ENCODE data around the gene TLR9.
A peak's percentile ranks its signal among the peaks of the same experiment; 100 is the strongest.

TLR9 gene

GRCh38 chr3:52256622-52257021, 31.2 kb upstream of the TLR9 start:
- no peaks in the 10 kb centered on the region for H3K9me3 ChIP-seq (ENCODE audit: low read length)
- H3K27ac ChIP-seq (ENCODE audit: low read depth, low read length) = no peak overlapping the region
- no peak overlapping the region for H3K4me3 ChIP-seq (ENCODE audit: low read depth in 1 of 2, low read length in 2 of 2)
- H3K36me3 ChIP-seq (ENCODE audit: insufficient read depth, low read length) = peaks cover 79% of the 10 kb centered on the region
- H3K4me1 ChIP-seq (ENCODE audit: insufficient read depth, low read length) = peaks cover 13% of the 10 kb centered on the region
- H3K9ac ChIP-seq (ENCODE audit: low read length) = no peak overlapping the region
- H3K27me3 ChIP-seq (ENCODE audit: control insufficient read depth in 1 of 2, insufficient read depth in 2 of 2, low read length in 2 of 2) = no peaks in the 10 kb centered on the region

DNA sequence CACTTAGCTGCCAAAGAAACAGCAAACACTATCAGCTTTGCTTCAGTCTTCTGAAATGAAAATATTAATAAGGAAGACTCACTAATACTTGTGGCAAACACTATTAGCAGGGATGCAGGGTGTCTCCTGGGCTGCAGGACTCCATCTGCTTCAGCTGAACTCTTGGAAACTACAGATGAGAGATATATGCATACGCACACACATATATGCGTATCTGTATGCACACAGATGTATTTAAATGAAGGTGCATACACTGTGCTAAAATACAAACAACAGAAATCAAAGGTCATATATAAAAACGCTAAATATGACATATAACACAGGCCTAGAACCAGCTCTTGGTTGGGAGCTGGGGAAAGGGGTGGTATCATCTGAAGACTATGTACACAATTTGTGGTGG, 30.7 kb upstream of the TLR9 start:
- H3K36me3 ChIP-seq (ENCODE audit: insufficient read depth, low read length) = peaks cover 80% of the 10 kb centered on the region

GRCh38 chr3:52254608-52255007, 29.2 kb upstream of the TLR9 start:
- no peaks in the 10 kb centered on the region for H3K9me3 ChIP-seq (ENCODE audit: low read length)
- H3K4me1 ChIP-seq (ENCODE audit: insufficient read depth, low read length) = peaks cover 13% of the 10 kb centered on the region
- H3K27me3 ChIP-seq (ENCODE audit: control insufficient read depth in 1 of 2, insufficient read depth in 2 of 2, low read length in 2 of 2) = no peaks in the 10 kb centered on the region
- H3K4me3 ChIP-seq (ENCODE audit: low read depth in 1 of 2, low read length in 2 of 2) = no peak overlapping the region
- H3K27ac ChIP-seq (ENCODE audit: low read depth, low read length) = no peak overlapping the region
- H3K36me3 ChIP-seq (ENCODE audit: insufficient read depth, low read length) = peaks cover 72% of the 10 kb centered on the region
- no peak overlapping the region for H3K9ac ChIP-seq (ENCODE audit: low read length)

More for the DNA sequence above, 30.7 kb upstream of the TLR9 start:
- Histone ChIP-seq H3K9ac (ENCODE audit: low read length) (no peak overlapping the region), H3K27ac (ENCODE audit: low read depth, low read length) (no peak overlapping the region), H3K9me3 (ENCODE audit: low read length) (no peaks in the 10 kb centered on the region), H3K4me3 (ENCODE audit: low read depth in 1 of 2, low read length in 2 of 2) (no peak overlapping the region), H3K27me3 (ENCODE audit: control insufficient read depth in 1 of 2, insufficient read depth in 2 of 2, low read length in 2 of 2) (no peaks in the 10 kb centered on the region), H3K4me1 (ENCODE audit: insufficient read depth, low read length) (peaks cover 13% of the 10 kb centered on the region)

GRCh38 chr3:52253314-52254304, 28.2 kb upstream of the TLR9 start:
- Histone ChIP-seq H3K4me3 (ENCODE audit: low read depth in 1 of 2, low read length in 2 of 2) (no peak overlapping the region), H3K9ac (ENCODE audit: low read length) (no peak overlapping the region)

GRCh38 chr3:52250122-52250521, 24.7 kb upstream of the TLR9 start:
- no peak overlapping the region for H3K9ac ChIP-seq (ENCODE audit: low read length)
- H3K4me1 ChIP-seq (ENCODE audit: insufficient read depth, low read length) = peaks cover 25% of the 10 kb centered on the region
- no peak overlapping the region for H3K27ac ChIP-seq (ENCODE audit: low read depth, low read length)

More at GRCh38 chr3:52253314-52254304, 28.2 kb upstream of the TLR9 start:
- no peaks in the 10 kb centered on the region for H3K27me3 ChIP-seq (ENCODE audit: control insufficient read depth in 1 of 2, insufficient read depth in 2 of 2, low read length in 2 of 2)
- H3K36me3 ChIP-seq (ENCODE audit: insufficient read depth, low read length) = peaks cover 72% of the 10 kb centered on the region
- H3K4me1 ChIP-seq (ENCODE audit: insufficient read depth, low read length) = peaks cover 13% of the 10 kb centered on the region
- H3K27ac ChIP-seq (ENCODE audit: low read depth, low read length) = no peak overlapping the region
- H3K9me3 ChIP-seq (ENCODE audit: low read length) = no peaks in the 10 kb centered on the region

GRCh38 chr3:52249683-52250082, 24.2 kb upstream of the TLR9 start:
- H3K4me3 ChIP-seq (ENCODE audit: low read depth in 1 of 2, low read length in 2 of 2) = no peak overlapping the region
- no peaks in the 10 kb centered on the region for H3K27me3 ChIP-seq (ENCODE audit: control insufficient read depth in 1 of 2, insufficient read depth in 2 of 2, low read length in 2 of 2)
- no peak overlapping the region for H3K9ac ChIP-seq (ENCODE audit: low read length)
- H3K4me1 ChIP-seq (ENCODE audit: insufficient read depth, low read length) = peaks cover 30% of the 10 kb centered on the region
- peaks cover 42% of the 10 kb centered on the region for H3K36me3 ChIP-seq (ENCODE audit: insufficient read depth, low read length)
- H3K27ac ChIP-seq (ENCODE audit: low read depth, low read length) = no peak overlapping the region
- no peaks in the 10 kb centered on the region for H3K9me3 ChIP-seq (ENCODE audit: low read length)

More at GRCh38 chr3:52250122-52250521, 24.7 kb upstream of the TLR9 start:
- Histone ChIP-seq H3K4me3 (ENCODE audit: low read depth in 1 of 2, low read length in 2 of 2) (no peak overlapping the region), H3K27me3 (ENCODE audit: control insufficient read depth in 1 of 2, insufficient read depth in 2 of 2, low read length in 2 of 2) (no peaks in the 10 kb centered on the region), H3K9me3 (ENCODE audit: low read length) (no peaks in the 10 kb centered on the region), H3K36me3 (ENCODE audit: insufficient read depth, low read length) (peaks cover 42% of the 10 kb centered on the region)

DNA sequence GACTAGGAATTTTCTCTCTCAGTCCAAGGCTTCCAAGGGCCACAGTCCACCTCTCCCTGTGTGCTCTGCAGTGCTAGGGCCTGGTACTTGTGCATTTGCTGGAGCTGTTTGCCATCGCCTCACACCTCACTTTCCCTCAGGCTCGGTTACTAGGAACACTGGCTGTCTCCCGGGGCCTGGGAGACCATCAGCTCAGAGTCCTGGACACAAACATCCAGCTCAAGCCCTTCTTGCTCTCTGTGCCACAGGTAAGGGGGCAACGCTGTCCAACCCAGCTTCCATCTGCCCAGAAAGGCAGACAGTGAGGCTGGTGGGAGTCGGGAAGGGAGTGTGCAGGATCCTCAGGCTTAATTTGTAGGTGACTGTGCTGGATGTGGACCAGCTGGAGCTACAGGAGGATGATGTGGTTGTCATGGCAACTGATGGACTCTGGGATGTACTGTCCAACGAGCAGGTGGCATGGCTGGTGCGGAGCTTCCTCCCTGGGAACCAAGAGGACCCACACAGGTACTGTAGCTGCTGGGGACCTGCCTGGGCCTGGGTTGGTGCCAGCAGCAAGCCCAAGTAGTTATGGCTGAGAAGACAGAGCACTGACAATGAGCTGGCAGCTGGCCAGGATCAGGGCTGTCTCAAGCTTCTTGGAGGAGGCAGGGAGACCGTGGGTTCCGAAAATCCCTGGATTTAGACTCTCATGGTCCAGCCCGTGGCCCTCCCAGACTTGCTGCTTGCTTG, 23.5 kb upstream of the TLR9 start:
- H3K4me1 ChIP-seq (ENCODE audit: insufficient read depth, low read length) = peaks cover 24% of the 10 kb centered on the region

DNA sequence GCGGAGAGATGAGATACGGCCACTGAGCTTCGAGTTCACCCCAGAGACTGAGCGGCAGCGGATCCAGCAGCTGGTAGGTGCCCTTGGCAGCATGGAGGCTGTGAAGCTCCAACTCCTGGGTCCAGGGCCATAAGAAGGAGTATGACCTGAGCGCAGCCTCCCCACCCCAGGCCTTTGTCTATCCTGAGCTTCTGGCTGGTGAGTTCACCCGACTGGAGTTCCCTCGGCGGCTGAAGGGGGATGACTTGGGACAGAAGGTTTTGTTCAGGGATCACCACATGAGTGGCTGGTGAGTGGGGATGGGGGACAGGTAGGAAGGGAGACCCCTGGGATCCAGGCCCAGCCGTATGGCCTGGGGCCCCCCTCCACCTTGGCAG, 22.7 kb upstream of the TLR9 start:
- no peak overlapping the region for H3K4me3 ChIP-seq (ENCODE audit: low read depth in 1 of 2, low read length in 2 of 2)
- peaks cover 33% of the 10 kb centered on the region for H3K36me3 ChIP-seq (ENCODE audit: insufficient read depth, low read length)
- H3K9ac ChIP-seq (ENCODE audit: low read length) = no peak overlapping the region
- H3K9me3 ChIP-seq (ENCODE audit: low read length) = no peaks in the 10 kb centered on the region
- peaks cover 17% of the 10 kb centered on the region for H3K4me1 ChIP-seq (ENCODE audit: insufficient read depth, low read length)
- no peaks in the 10 kb centered on the region for H3K27me3 ChIP-seq (ENCODE audit: control insufficient read depth in 1 of 2, insufficient read depth in 2 of 2, low read length in 2 of 2)
- H3K27ac ChIP-seq (ENCODE audit: low read depth, low read length) = no peak overlapping the region

More for the DNA sequence above, 23.5 kb upstream of the TLR9 start:
- H3K9me3 ChIP-seq (ENCODE audit: low read length) = no peaks in the 10 kb centered on the region
- H3K27me3 ChIP-seq (ENCODE audit: control insufficient read depth in 1 of 2, insufficient read depth in 2 of 2, low read length in 2 of 2) = no peaks in the 10 kb centered on the region
- H3K36me3 ChIP-seq (ENCODE audit: insufficient read depth, low read length) = peaks cover 41% of the 10 kb centered on the region
- no peak overlapping the region for H3K9ac ChIP-seq (ENCODE audit: low read length)
- H3K27ac ChIP-seq (ENCODE audit: low read depth, low read length) = no peak overlapping the region
- no peak overlapping the region for H3K4me3 ChIP-seq (ENCODE audit: low read depth in 1 of 2, low read length in 2 of 2)

GRCh38 chr3:52247409-52248164, 22.1 kb upstream of the TLR9 start:
- Histone ChIP-seq H3K4me1 (ENCODE audit: insufficient read depth, low read length) (peaks cover 17% of the 10 kb centered on the region), H3K9ac (ENCODE audit: low read length) (no peak overlapping the region), H3K9me3 (ENCODE audit: low read length) (no peaks in the 10 kb centered on the region), H3K36me3 (ENCODE audit: insufficient read depth, low read length) (peaks cover 31% of the 10 kb centered on the region), H3K27me3 (ENCODE audit: control insufficient read depth in 1 of 2, insufficient read depth in 2 of 2, low read length in 2 of 2) (no peaks in the 10 kb centered on the region), H3K4me3 (ENCODE audit: low read depth in 1 of 2, low read length in 2 of 2) (no peak overlapping the region), H3K27ac (ENCODE audit: low read depth, low read length) (no peak overlapping the region)

DNA sequence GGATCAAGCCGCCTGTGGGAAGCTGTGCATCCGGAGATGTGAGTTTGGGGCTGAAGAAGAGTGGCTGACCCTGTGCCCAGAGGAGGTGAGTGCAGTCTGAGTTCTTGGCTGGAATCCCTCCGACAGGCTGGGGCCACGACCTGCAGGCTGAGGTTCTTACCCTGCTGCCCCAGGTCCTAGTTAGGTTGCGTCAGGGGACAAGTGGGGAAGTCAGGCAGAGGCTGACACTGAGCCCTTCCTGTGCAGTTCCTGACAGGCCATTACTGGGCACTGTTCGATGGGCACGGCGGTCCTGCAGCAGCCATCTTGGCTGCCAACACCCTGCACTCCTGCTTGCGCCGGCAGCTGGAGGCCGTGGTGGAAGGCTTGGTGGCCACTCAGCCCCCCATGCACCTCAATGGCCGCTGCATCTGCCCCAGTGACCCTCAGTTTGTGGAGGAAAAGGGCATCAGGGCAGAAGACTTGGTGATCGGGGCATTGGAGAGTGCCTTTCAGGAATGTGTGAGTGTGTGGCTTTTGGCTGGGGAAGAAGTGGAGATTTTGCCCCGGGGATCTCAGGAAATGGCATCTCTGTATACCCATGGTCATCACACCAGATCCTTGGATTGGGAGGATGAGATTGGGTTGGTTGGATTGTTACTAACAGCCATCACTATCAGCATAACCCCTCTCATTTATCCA, 21.4 kb upstream of the TLR9 start:
- Histone ChIP-seq H3K9ac (ENCODE audit: low read length) (no peak overlapping the region), H3K4me1 (ENCODE audit: insufficient read depth, low read length) (peaks cover 17% of the 10 kb centered on the region), H3K27me3 (ENCODE audit: control insufficient read depth in 1 of 2, insufficient read depth in 2 of 2, low read length in 2 of 2) (no peaks in the 10 kb centered on the region), H3K36me3 (ENCODE audit: insufficient read depth, low read length) (peaks cover 30% of the 10 kb centered on the region), H3K9me3 (ENCODE audit: low read length) (no peaks in the 10 kb centered on the region), H3K27ac (ENCODE audit: low read depth, low read length) (peak overlapping the region; percentile 92), H3K4me3 (ENCODE audit: low read depth in 1 of 2, low read length in 2 of 2) (peak overlapping the region; percentile 9 to 76)

Data from muscle layer of colon (tissue), 2 donors.